ENCODE data around the gene PHPT1.
"Not testable (repeated sequence)": the region's sequence is repeated elsewhere in the genome, so short reads cannot be mapped to it uniquely, and the experiment has no call there.

Gene PHPT1
- 6.9 to 27.5 (median 12.9) reads per million in 3 experiments for total RNA-seq

- DNase-seq, result peak; percentile 96
These were observed at the start of gene PHPT1 for GRCh38 chr9:136849038-136849959. Gene PHPT1 (plus strand): TSS chr9:136849409. CDS start chr9:136849431, 22 bp downstream.

GRCh38 chr9:136799854-136800657 lies 49.2 kb upstream of the PHPT1 start:
- DNase-seq, result peak; percentile 71

GRCh38 chr9:136802321-136802720 lies 46.9 kb upstream of the PHPT1 start:
- no peak for DNase-seq

GRCh38 chr9:136803009-136803550 lies 46.1 kb upstream of the PHPT1 start:
- DNase-seq, result not testable (repeated sequence)

- no peak for DNase-seq
These were observed 45.4 kb upstream of the PHPT1 start for GRCh38 chr9:136803551-136804508.

GRCh38 chr9:136804509-136805206 lies 44.6 kb upstream of the PHPT1 start:
- DNase-seq, result no peak

GRCh38 chr9:136805207-136805740 lies 43.9 kb upstream of the PHPT1 start:
- no peak for DNase-seq

- no peak for DNase-seq
These were observed 43.1 kb upstream of the PHPT1 start for GRCh38 chr9:136806067-136806466.

- no peak for DNase-seq
These were observed 42.5 kb upstream of the PHPT1 start for GRCh38 chr9:136806631-136807201.

GRCh38 chr9:136807281-136808074 lies 41.7 kb upstream of the PHPT1 start, which contains the start of gene RABL6:
Gene RABL6 (plus strand): TSS chr9:136807948. CDS start chr9:136808197, 249 bp downstream.
- DNase-seq, result peak; percentile 85

- DNase-seq, result peak; percentile 46
These were observed 41.0 kb upstream of the PHPT1 start for GRCh38 chr9:136808075-136808805.

- DNase-seq, result no peak
These were observed 40.4 kb upstream of the PHPT1 start for GRCh38 chr9:136808806-136809158.

GRCh38 chr9:136814725-136815421 lies 34.3 kb upstream of the PHPT1 start:
- DNase-seq, result no peak

- no peak for DNase-seq
These were observed 33.8 kb upstream of the PHPT1 start for GRCh38 chr9:136815422-136815782.

- no peak for DNase-seq
These were observed 28.0 kb upstream of the PHPT1 start for GRCh38 chr9:136820971-136821825.

GRCh38 chr9:136821826-136822544 lies 27.2 kb upstream of the PHPT1 start:
- no peak for DNase-seq

Measured in central memory CD4-positive, alpha-beta T cell (primary cell).